Measurements from ENCODE around the gene TAF15.

TAF15 gene

GRCh38 chr17:35819455-35819854 lies 10.2 kb downstream of the TAF15 start:
- no peak overlapping the region for H3K27ac ChIP-seq (ENCODE audit: low read length)
- H3F3A ChIP-seq (ENCODE audit: insufficient read depth, low read length): no peaks in the 10 kb centered on the region
- H3K36me3 ChIP-seq (replicated peaks; ENCODE audit: insufficient read depth, low read length): peaks cover 24% of the 10 kb centered on the region; the same call in 1 of the 2 replicates
- no peaks in the 10 kb centered on the region; the same call in 1 of the 2 replicates for H4K20me1 ChIP-seq (ENCODE audit: insufficient read depth, low read length)
- no peaks in the 10 kb centered on the region for H3K4me1 ChIP-seq (ENCODE audit: low read length)
- no peaks in the 10 kb centered on the region for H3K9me2 ChIP-seq (replicated peaks; ENCODE audit: insufficient read depth, low read length)
- no peak overlapping the region for H3K4me3 ChIP-seq (ENCODE audit: low read length)
- no peaks in the 10 kb centered on the region for H3K9me3 ChIP-seq (replicated peaks; ENCODE audit: insufficient read depth, low read length)
- peaks cover 91% of the 10 kb centered on the region for H3K79me2 ChIP-seq (ENCODE audit: low read length)
- TF ChIP-seq EZH2phosphoT487 (IDR thresholded peaks at IDR 0.05; ENCODE audit: low read length) (no peak), CTCF (IDR thresholded peaks at IDR 0.05; ENCODE audit: low read length) (no peak), EZH2 (optimal IDR thresholded peaks at IDR 0.05; ENCODE audit: low read depth, low read length) (no peak)
- no peak overlapping the region for H3K9ac ChIP-seq (ENCODE audit: low read length)
- DNase-seq: no peak
- no peak overlapping the region for H3K4me2 ChIP-seq (ENCODE audit: low read depth, low read length)
- no peak overlapping the region for H2AFZ ChIP-seq (ENCODE audit: low read length)
- no peaks in the 10 kb centered on the region for H3K27me3 ChIP-seq (replicated peaks; ENCODE audit: insufficient read depth, low read length)

DNA sequence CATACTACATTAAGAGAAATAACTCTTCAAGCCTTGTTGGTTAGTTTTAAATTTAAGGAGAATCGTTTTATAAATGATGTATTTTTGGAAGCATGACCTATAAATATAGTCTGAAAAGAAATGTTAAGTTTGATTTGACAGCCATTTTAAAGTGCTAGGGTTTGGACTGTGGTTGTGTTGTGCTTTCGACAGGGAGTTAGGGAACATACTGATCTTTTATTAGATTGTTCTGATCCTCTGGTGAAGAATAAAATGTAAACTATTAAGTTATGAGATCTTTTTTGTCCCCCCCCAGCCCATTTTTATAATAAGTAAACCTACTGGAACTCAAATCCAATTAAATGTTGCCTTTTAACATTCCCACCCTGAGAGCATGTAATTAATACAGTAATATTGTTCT lies 12.0 kb downstream of the TAF15 start:
- no peak overlapping the region for H3K4me2 ChIP-seq (ENCODE audit: low read depth, low read length)
- no peak overlapping the region for H3K27ac ChIP-seq (ENCODE audit: low read length)
- no peaks in the 10 kb centered on the region for H3K27me3 ChIP-seq (replicated peaks; ENCODE audit: insufficient read depth, low read length)
- TF ChIP-seq EZH2 (optimal IDR thresholded peaks at IDR 0.05; ENCODE audit: low read depth, low read length) (no peak), CTCF (IDR thresholded peaks at IDR 0.05; ENCODE audit: low read length) (no peak)
- no peaks in the 10 kb centered on the region for H3K9me3 ChIP-seq (replicated peaks; ENCODE audit: insufficient read depth, low read length)
- no peak overlapping the region for H3K4me3 ChIP-seq (ENCODE audit: low read length)
- no peaks in the 10 kb centered on the region for H3K4me1 ChIP-seq (ENCODE audit: low read length)
- H3K9ac ChIP-seq (ENCODE audit: low read length): no peak overlapping the region
- peaks cover 82% of the 10 kb centered on the region for H3K79me2 ChIP-seq (ENCODE audit: low read length)
- peaks cover 33% of the 10 kb centered on the region; the same call in 1 of the 2 replicates for H3K36me3 ChIP-seq (replicated peaks; ENCODE audit: insufficient read depth, low read length)
- no peak overlapping the region for H2AFZ ChIP-seq (ENCODE audit: low read length)
- H4K20me1 ChIP-seq (ENCODE audit: insufficient read depth, low read length): no peaks in the 10 kb centered on the region
- no peaks in the 10 kb centered on the region for H3F3A ChIP-seq (ENCODE audit: insufficient read depth, low read length)
- no peaks in the 10 kb centered on the region for H3K9me2 ChIP-seq (replicated peaks; ENCODE audit: insufficient read depth, low read length)
- DNase-seq: no peak

- Histone ChIP-seq H2AFZ (ENCODE audit: low read length) (no peak overlapping the region), H3K36me3 (replicated peaks; ENCODE audit: insufficient read depth, low read length) (peaks cover 28% of the 10 kb centered on the region; the same call in 1 of the 2 replicates), H4K20me1 (ENCODE audit: insufficient read depth, low read length) (no peaks in the 10 kb centered on the region), H3K9me2 (replicated peaks; ENCODE audit: insufficient read depth, low read length) (no peaks in the 10 kb centered on the region), H3K79me2 (ENCODE audit: low read length) (peaks cover 47% of the 10 kb centered on the region), H3K9me3 (replicated peaks; ENCODE audit: insufficient read depth, low read length) (no peaks in the 10 kb centered on the region), H3K27ac (ENCODE audit: low read length) (no peak overlapping the region), H3K4me2 (ENCODE audit: low read depth, low read length) (no peak overlapping the region), H3K4me1 (ENCODE audit: low read length) (no peaks in the 10 kb centered on the region), H3K4me3 (ENCODE audit: low read length) (no peak overlapping the region), H3K27me3 (replicated peaks; ENCODE audit: insufficient read depth, low read length) (no peaks in the 10 kb centered on the region), H3F3A (ENCODE audit: insufficient read depth, low read length) (no peaks in the 10 kb centered on the region), H3K9ac (ENCODE audit: low read length) (no peak overlapping the region)
- TF ChIP-seq EZH2 (optimal IDR thresholded peaks at IDR 0.05; ENCODE audit: low read depth, low read length): no peak
- TF ChIP-seq EZH2phosphoT487 (IDR thresholded peaks at IDR 0.05; ENCODE audit: low read length): no peak
- no peak for TF ChIP-seq CTCF (IDR thresholded peaks at IDR 0.05; ENCODE audit: low read length)
- DNase-seq: no peak
These were observed 15.9 kb downstream of the TAF15 start for GRCh38 chr17:35825206-35825605.

Data from MM.1S (cell line).